RWPE2 (cell line): ENCODE data around the gene PTTG1IP.
"Not testable (repeated sequence)": the region's sequence is repeated elsewhere in the genome, so short reads cannot be mapped to it uniquely, and the experiment has no call there.

Experiments
- ATAC-seq: fragments of 200-7000 bp; cut with Tn5 transposase; 3 replicates; pipeline ENCODE4 v1.9.1; 2021; ENCODE audit warnings: low read depth
- DNase-seq: peaks from one replicate; pipeline ENCODE4 v3.0.0-alpha.2; 2020; ENCODE audit warnings: low spot score
- H3K27ac ChIP-seq: fragments of 450-650 bp; 2 replicates; pipeline ENCODE4 v1.5.1; 2017; ENCODE audit warnings: mild to moderate bottlenecking; ENCODE audit not compliant: poor library complexity, severe bottlenecking
- H3K27me3 ChIP-seq: fragments of 250-450 bp; sonication (Bioruptor Pico); 2 replicates; pipeline ENCODE4 v1.5.1; 2021; ENCODE audit warnings: mild to moderate bottlenecking, moderate library complexity; ENCODE audit not compliant: insufficient read depth, poor library complexity, severe bottlenecking
- H3K36me3 ChIP-seq: fragments of 250-450 bp; sonication (Bioruptor Pico); 2 replicates; pipeline ENCODE4 v1.5.1; 2020; ENCODE audit warnings: low read depth, mild to moderate bottlenecking, moderate library complexity
- H3K4me1 ChIP-seq: fragments of 250-450 bp; sonication (Bioruptor Pico); 2 replicates; pipeline ENCODE4 v1.5.1; 2021; ENCODE audit warnings: mild to moderate bottlenecking, moderate library complexity; ENCODE audit not compliant: insufficient read depth, poor library complexity, severe bottlenecking
- H3K4me3 ChIP-seq: fragments of 250-450 bp; sonication (Bioruptor Pico); 2 replicates; pipeline ENCODE4 v1.5.1; 2021; ENCODE audit warnings: mild to moderate bottlenecking, moderate library complexity; ENCODE audit not compliant: severe bottlenecking
- H3K9me3 ChIP-seq: fragments of 250-450 bp; sonication (Bioruptor Pico); 2 replicates; pipeline ENCODE4 v1.5.1; 2021; ENCODE audit warnings: mild to moderate bottlenecking, moderate library complexity; ENCODE audit not compliant: severe bottlenecking
- CTCF ChIP-seq: fragments of 450-650 bp; IDR thresholded peaks from one replicate; pipeline ENCODE4 v1.5.1; 2017; ENCODE audit warnings: mild to moderate bottlenecking, moderate library complexity; ENCODE audit not compliant: poor library complexity, severe bottlenecking

Gene PTTG1IP

GRCh38 chr21:44834951-44835646, 38.4 kb downstream of the PTTG1IP start:
- Histone ChIP-seq H3K4me3 (no peak overlapping the region), H3K4me1 (no peaks in the 10 kb centered on the region), H3K27ac (no peak overlapping the region), H3K9me3 (no peaks in the 10 kb centered on the region), H3K27me3 (no peaks in the 10 kb centered on the region), H3K36me3 (no peaks in the 10 kb centered on the region)
- ATAC-seq (peak; percentile 22; the same call in 2 of the 3 replicates), DNase-seq (no peak)
- TF ChIP-seq CTCF: no peak

GRCh38 chr21:44834231-44834950, 39.1 kb downstream of the PTTG1IP start:
- no peaks in the 10 kb centered on the region for H3K36me3 ChIP-seq
- TF ChIP-seq CTCF: no peak
- no peaks in the 10 kb centered on the region for H3K9me3 ChIP-seq
- H3K4me3 ChIP-seq: no peak overlapping the region
- no peaks in the 10 kb centered on the region for H3K4me1 ChIP-seq
- H3K27me3 ChIP-seq: no peaks in the 10 kb centered on the region
- DNase-seq: no peak
- no peak overlapping the region for H3K27ac ChIP-seq
- no peak for ATAC-seq

- H3K36me3 ChIP-seq: no peaks in the 10 kb centered on the region
- no peak for TF ChIP-seq CTCF
Measured at GRCh38 chr21:44833663-44834062, 39.8 kb downstream of the PTTG1IP start.

GRCh38 chr21:44832516-44833255, 40.8 kb downstream of the PTTG1IP start:
- not testable (repeated sequence) for ATAC-seq, H3K9me3 ChIP-seq, H3K27me3 ChIP-seq, DNase-seq, H3K4me3 ChIP-seq, H3K27ac ChIP-seq, H3K4me1 ChIP-seq, H3K36me3 ChIP-seq

More at GRCh38 chr21:44833663-44834062, 39.8 kb downstream of the PTTG1IP start:
- no peaks in the 10 kb centered on the region for H3K27me3 ChIP-seq
- H3K4me3 ChIP-seq: no peak overlapping the region
- no peak for ATAC-seq
- no peak for DNase-seq
- no peaks in the 10 kb centered on the region for H3K9me3 ChIP-seq
- H3K4me1 ChIP-seq: no peaks in the 10 kb centered on the region
- H3K27ac ChIP-seq: no peak overlapping the region

GRCh38 chr21:44831227-44831860, 42.1 kb downstream of the PTTG1IP start:
- DNase-seq: no peak
- no peak for TF ChIP-seq CTCF

More at GRCh38 chr21:44831227-44831860, 42.1 kb downstream of the PTTG1IP start:
- Histone ChIP-seq H3K4me3 (no peak overlapping the region), H3K9me3 (peaks cover 2% of the 10 kb centered on the region), H3K27me3 (no peaks in the 10 kb centered on the region), H3K27ac (no peak overlapping the region), H3K4me1 (no peaks in the 10 kb centered on the region), H3K36me3 (no peaks in the 10 kb centered on the region)
- ATAC-seq: no peak
